Activated CD8-positive, alpha-beta memory T cell treated with anti-CD3 and anti-CD28 coated beads, Interleukin-2, amount 10 ng/mL, durations not matched to agents 7 days and 5 days (primary cell): ENCODE results near the gene CHST11. TPM values are rescaled to one million over a fixed set of nuclear protein-coding genes. Genes with fewer than 3 reads are reported as not detected.
"Not testable (repeated sequence)": the region's sequence is repeated elsewhere in the genome, so short reads cannot be mapped to it uniquely, and the experiment has no call there.

ENCODE experiments used
- ATAC-seq: fragments of 150-1000 bp; cut with Tn5 transposase; one replicate; pipeline ENCODE4 v1.10.0; 2021; ENCODE audit warnings: moderate library complexity
- CTCF ChIA-PET: fragments of 350-600 bp; sonication (Branson Sonifier 250); formaldehyde crosslinking; loops from one replicate; lab custom pipeline; 2021; ENCODE audit warnings: antibody characterized with exemption; lab: Charles Lee
- DNase-seq: peaks from one replicate; pipeline ENCODE4 v3.0.0-alpha.2; 2020
- H3K27ac Mint-ChIP-seq: one replicate; pipeline ENCODE4 v1.8.0; 2021; ENCODE audit warnings: mild to moderate bottlenecking, mixed read lengths
- H3K27me3 Mint-ChIP-seq: one replicate; pipeline ENCODE4 v1.8.0; 2021; ENCODE audit warnings: mixed read lengths
- H3K36me3 Mint-ChIP-seq: one replicate; pipeline ENCODE4 v1.8.0; 2021; ENCODE audit warnings: mild to moderate bottlenecking, mixed read lengths
- H3K4me1 Mint-ChIP-seq: one replicate; pipeline ENCODE4 v1.8.0; 2021; ENCODE audit warnings: mixed read lengths
- H3K4me3 Mint-ChIP-seq: one replicate; pipeline ENCODE4 v1.8.0; 2021; ENCODE audit warnings: mild to moderate bottlenecking, moderate library complexity, mixed read lengths
- H3K9me3 Mint-ChIP-seq: one replicate; pipeline ENCODE4 v1.8.0; 2022; ENCODE audit warnings: low read depth, mixed read lengths
- total RNA-seq, 2 experiments: library from RNA; stranded (reverse); gene quantifications; one replicate each; pipeline ENCODE4 v1.2.3, GENCODE V29; 2021

The CHST11 gene
- total RNA-seq, 2 experiments from 2014 or later: 123 to 141 TPM

DNA sequence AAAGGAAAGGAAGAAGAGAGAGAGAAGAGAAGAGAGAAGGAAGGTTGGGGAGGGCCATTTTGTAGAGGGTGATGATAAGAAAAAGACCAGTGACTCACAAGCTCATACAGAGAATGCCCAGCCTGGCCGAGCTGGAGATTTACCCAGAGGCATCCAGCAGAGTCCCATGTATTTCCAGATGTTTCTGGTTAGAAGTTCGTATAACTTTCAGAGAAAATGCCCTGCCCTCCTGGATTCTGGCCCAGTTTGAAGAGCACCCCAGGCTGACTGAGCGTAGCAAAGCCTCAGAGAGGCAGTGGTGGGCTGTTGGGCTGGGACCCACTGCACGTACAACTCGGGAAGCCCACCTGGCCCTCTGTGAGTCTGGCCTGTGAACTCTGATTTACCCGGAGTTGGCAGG is 279.6 kb downstream of the CHST11 start:
- peaks cover 80% of the 10 kb centered on the region for H3K4me1 Mint-ChIP-seq
- no peak for ATAC-seq
- DNase-seq: no peak
- no peaks in the 10 kb centered on the region for H3K9me3 Mint-ChIP-seq
- H3K4me3 Mint-ChIP-seq: no peak overlapping the region
- H3K36me3 Mint-ChIP-seq: peaks cover 3% of the 10 kb centered on the region
- no peaks in the 10 kb centered on the region for H3K27me3 Mint-ChIP-seq
- CTCF ChIA-PET: interaction anchor here (2.8 kb wide), 1 partner anchor 355 kb away, joined by 9 read pairs; no protein-coding TSS in a partner anchor
- H3K27ac Mint-ChIP-seq: peak overlapping the region; percentile 63

DNA sequence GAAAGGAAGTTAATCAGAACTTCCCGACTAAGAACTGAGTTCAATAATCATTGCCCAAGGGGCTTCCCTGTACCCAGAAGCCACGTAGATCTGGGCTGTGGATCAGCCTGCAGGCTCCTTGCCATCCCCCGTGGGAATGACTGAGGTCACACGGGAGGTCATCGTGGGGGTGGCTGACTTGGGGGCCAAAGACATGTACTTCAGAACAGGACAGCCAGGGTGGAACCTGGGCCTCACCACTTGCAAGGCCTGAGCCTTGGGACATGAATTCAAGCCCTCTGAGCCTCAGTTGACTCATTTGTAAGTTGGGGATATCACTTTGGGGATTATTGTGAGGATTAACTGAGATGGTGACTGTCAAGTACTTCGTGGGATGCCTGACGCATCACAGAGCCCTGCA is 280.4 kb downstream of the CHST11 start:
- ATAC-seq: no peak
- H3K9me3 Mint-ChIP-seq: no peaks in the 10 kb centered on the region

DNA sequence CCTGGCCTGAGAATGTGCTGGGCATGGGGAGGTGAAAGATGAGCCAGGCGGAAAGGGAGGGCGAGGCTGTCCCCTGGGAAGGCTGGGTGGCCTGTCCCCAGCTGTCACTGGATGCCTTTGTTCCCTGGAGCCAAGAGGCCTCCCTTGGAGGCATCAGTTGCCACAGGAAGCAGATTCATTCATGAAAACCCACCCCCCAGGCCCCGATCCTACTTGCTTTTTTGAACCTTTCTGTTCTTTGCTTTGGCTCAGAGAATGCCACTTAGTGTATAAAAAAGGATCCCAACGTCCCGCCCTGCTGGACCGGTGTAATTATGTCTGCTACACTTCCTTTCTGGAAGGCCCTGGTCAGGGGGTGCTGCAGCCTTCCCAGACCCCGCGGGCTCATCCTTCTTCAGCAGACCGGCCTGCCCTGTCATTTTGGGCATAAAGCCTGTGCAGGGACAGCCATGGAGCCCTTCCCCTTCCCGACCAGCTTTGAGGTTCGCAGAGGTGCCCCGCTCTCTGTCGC is 281.1 kb downstream of the CHST11 start:
- CTCF ChIA-PET: interaction anchor here (0.6 kb wide), 1 partner anchor 13 kb away, joined by 4 read pairs; no protein-coding TSS in a partner anchor
- Mint-ChIP-seq H3K27ac (peak overlapping the region; percentile 59), H3K36me3 (peaks cover 3% of the 10 kb centered on the region), H3K4me1 (peaks cover 85% of the 10 kb centered on the region), H3K4me3 (no peak overlapping the region), H3K9me3 (no peaks in the 10 kb centered on the region), H3K27me3 (no peaks in the 10 kb centered on the region)
- DNase-seq (no peak), ATAC-seq (no peak)

More for the DNA sequence above, 280.4 kb downstream of the CHST11 start:
- H3K36me3 Mint-ChIP-seq: peaks cover 3% of the 10 kb centered on the region
- H3K4me1 Mint-ChIP-seq: peaks cover 84% of the 10 kb centered on the region
- CTCF ChIA-PET: no interaction called here
- no peak overlapping the region for H3K27ac Mint-ChIP-seq
- no peak overlapping the region for H3K4me3 Mint-ChIP-seq
- H3K27me3 Mint-ChIP-seq: no peaks in the 10 kb centered on the region
- no peak for DNase-seq

DNA sequence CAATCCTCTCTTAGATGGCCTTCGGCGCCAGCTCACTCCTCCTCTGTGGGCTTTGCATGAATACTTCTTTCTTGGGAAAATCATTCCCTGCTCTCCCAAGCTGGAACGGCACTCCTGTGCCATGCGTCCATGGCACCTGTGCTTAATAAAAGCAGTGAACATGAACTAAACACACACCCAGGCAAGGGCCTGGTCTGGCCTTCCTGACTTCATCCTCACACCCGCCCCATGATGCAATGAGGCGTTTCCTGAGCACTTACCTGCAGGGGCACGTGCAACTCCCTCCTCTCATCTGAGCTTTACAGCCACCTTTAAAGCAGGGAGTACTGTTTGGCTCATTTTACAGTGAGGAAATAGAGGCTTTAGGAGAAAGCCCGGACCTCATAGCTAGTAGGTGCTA is 281.6 kb downstream of the CHST11 start:
- CTCF ChIA-PET: interaction anchor here (0.6 to 2.6 kb wide), 3 partner anchors 12 to 356 kb away, joined by 3 to 8 read pairs (median 4); no protein-coding TSS in a partner anchor
- ATAC-seq: no peak
- H3K4me1 Mint-ChIP-seq: peaks cover 82% of the 10 kb centered on the region
- H3K9me3 Mint-ChIP-seq: no peaks in the 10 kb centered on the region
- H3K27me3 Mint-ChIP-seq: no peaks in the 10 kb centered on the region
- H3K4me3 Mint-ChIP-seq: no peak overlapping the region
- H3K27ac Mint-ChIP-seq: peak overlapping the region; percentile 33
- DNase-seq: no peak
- peaks cover 5% of the 10 kb centered on the region for H3K36me3 Mint-ChIP-seq

DNA sequence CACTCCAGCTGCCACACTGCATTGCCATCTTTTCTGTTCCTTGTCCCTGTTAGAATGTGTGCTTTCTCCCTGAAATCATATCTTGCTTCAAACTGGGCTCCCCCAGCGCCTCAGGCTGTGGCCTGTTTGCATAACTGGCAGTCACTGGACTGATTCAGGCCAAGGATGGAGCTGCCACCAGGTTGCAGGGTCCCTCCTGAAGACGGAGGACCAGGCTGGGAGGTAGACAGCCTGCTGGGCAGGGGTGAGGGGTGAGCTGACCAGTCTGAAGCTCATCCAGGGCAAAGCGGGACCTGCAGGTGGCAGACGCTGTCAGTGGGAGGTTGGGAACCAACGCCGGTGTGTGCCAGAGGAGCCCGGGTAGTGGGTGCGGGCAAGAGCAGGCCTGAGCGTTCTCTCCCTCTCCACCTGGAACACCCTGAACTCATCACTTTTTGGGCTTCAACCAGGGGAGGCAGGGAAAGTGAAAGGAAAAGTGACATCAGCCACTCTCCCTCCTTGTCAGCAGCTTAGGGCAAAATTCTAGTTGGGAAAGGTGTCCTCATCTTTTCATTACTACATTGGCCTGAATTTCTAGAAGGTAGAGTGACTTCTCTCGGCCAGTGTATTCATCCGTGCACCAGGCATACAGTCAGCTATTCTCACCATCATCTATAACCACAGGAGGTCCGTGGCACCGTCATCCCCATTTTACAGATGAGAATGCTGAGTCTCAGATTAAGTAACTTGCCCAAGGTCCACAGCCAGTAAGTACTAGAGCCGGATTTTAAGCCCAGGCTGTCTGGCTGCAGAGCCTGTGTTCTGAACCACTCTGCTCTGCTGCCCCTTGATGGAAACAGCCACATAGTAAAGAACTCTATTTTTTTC is 282.3 kb downstream of the CHST11 start:
- peaks cover 9% of the 10 kb centered on the region for H3K36me3 Mint-ChIP-seq
- ATAC-seq: no peak
- peak overlapping the region; percentile 62 for H3K27ac Mint-ChIP-seq
- CTCF ChIA-PET: interaction anchor here (0.8 to 2.6 kb wide), 4 partner anchors 52 to 357 kb away, joined by 3 to 8 read pairs (median 4); no protein-coding TSS in a partner anchor
- H3K4me1 Mint-ChIP-seq: peaks cover 81% of the 10 kb centered on the region
- no peaks in the 10 kb centered on the region for H3K9me3 Mint-ChIP-seq
- DNase-seq: no peak
- H3K27me3 Mint-ChIP-seq: no peaks in the 10 kb centered on the region
- H3K4me3 Mint-ChIP-seq: peak overlapping the region; percentile 16

DNA sequence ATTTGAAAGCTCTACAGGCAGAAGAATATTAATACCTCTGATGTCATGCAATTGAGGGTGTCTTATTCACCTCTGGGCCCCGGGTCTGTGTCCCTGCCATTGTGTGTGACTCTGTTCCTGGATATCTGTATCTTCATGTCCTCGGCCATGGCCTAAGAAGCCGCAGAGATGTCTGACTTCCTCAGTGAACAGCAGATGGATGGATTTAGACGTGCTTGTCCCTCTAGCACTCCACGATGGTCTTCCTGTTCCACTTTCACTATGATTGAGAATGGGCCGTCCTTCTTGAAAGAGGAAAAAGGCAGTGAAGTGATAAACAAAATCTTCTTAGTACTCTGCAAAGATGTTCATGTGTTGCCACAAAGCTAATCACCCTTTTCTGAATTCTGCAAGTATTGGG is 283.9 kb downstream of the CHST11 start:
- Mint-ChIP-seq H3K36me3 (peaks cover 15% of the 10 kb centered on the region), H3K9me3 (no peaks in the 10 kb centered on the region), H3K4me1 (peaks cover 76% of the 10 kb centered on the region), H3K27ac (peak overlapping the region; percentile 84), H3K27me3 (no peaks in the 10 kb centered on the region), H3K4me3 (peak overlapping the region; percentile 62)
- DNase-seq (peak; percentile 66), ATAC-seq (peak; percentile 79)
- CTCF ChIA-PET: interaction anchor here (1.1 to 2.6 kb wide), 4 partner anchors 24 to 359 kb away, joined by 3 to 8 read pairs (median 4); no protein-coding TSS in a partner anchor

DNA sequence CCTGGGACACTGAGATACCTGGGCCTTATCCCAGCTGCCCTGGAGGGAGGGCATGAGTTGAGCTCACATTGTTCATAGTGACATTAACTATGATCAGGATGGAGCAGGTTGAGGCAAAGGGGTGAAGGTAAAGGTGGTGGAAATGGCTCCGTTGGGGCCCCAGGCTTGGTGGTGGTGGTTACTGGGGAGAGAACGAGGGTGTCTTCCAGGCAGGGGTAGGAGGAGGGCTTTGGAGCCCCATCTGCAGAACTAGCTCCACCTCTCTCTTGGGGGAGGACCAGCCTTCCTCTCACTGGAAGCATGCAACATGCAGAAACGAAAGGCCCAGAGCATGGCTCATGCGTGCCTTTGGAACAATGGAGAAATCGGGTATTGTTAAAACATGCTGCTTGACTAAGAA is 284.3 kb downstream of the CHST11 start:
- Mint-ChIP-seq H3K27me3 (no peaks in the 10 kb centered on the region), H3K4me1 (peaks cover 72% of the 10 kb centered on the region), H3K9me3 (no peaks in the 10 kb centered on the region), H3K27ac (peak overlapping the region; percentile 84), H3K36me3 (peaks cover 15% of the 10 kb centered on the region), H3K4me3 (peak overlapping the region; percentile 62)
- DNase-seq (peak; percentile 58), ATAC-seq (peak; percentile 69)
- CTCF ChIA-PET: interaction anchor here (1.1 to 2.6 kb wide), 4 partner anchors 24 to 359 kb away, joined by 3 to 8 read pairs (median 4); no protein-coding TSS in a partner anchor

DNA sequence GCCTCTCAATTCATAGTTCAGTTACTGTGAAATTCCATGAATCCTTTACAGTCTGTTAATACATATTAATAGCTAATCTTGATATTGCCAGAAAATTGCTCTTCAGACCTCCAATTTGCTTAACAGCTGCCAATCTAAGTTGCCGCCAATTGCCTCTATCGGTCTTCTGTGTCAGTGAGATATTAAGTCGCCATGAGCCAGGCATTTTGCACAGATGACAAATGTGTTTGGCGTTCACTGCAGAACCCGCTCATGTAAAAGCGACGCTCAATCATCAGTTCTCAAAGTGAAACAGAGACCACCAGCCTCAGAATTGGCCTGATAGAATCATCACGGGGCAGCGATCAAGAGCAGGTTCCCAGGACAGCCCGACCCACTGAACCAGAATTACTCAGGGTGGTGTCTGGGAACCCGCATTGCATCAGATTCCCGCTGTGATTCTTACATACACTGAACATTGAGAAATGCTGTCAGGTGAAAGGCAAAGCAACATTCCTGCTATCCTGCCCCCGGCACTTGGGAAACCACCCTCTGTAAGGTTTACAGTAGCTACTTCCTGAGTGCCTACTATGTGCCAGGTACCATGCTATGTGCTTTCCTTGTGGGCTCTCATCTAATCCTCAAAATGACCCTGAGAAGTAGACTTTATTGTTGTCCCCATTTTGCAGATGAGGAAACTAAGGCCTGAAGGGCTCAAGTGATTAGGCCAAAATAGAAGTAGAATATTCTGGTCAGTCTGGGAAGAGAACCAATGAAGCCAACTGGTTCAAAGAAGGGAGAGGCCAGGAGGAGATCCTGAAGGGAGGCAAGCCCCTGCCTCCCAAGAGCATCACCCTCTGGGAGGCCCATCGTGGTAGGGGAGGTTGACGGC is 285.0 kb downstream of the CHST11 start:
- ATAC-seq: no peak
- peaks cover 15% of the 10 kb centered on the region for H3K36me3 Mint-ChIP-seq
- peaks cover 69% of the 10 kb centered on the region for H3K4me1 Mint-ChIP-seq
- peak overlapping the region; percentile 84 for H3K27ac Mint-ChIP-seq
- CTCF ChIA-PET: interaction anchor here (1.1 kb wide), 1 partner anchor 43 kb away, joined by 3 read pairs; no protein-coding TSS in a partner anchor
- no peaks in the 10 kb centered on the region for H3K9me3 Mint-ChIP-seq
- DNase-seq: no peak
- H3K27me3 Mint-ChIP-seq: no peaks in the 10 kb centered on the region
- no peak overlapping the region for H3K4me3 Mint-ChIP-seq

DNA sequence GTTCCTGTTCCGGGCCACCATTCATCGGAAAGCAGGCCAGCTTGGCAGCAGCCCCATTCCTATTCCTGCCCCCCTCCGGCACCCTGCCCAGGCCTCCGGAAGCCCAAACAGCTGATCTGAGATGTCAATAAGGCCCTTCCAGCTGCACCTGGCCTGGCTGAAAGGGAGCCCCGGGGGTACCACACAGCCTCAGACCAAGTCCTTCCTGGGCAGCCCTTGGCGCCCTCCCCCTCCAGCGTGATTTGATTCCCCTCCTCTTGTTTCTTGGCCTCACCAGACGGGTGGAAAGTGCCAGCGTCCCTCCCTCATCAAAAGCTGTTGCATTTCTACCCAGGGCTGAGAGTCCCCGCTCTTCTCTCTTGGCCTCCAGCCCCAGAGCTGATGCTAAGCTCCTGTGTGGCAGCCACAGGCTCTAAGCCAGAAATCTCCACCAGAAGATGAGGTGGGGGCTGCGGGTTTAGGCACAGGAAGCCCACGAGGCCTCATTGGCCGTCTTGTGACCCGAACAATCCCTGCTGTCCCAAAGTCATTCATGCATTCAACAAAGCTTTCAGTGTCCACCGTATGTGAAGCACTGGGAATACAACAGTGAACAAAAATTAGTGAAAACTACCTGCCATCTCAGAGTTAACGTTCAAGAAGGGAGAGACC is 285.9 kb downstream of the CHST11 start:
- CTCF ChIA-PET: no interaction called here
- Mint-ChIP-seq H3K27me3 (no peaks in the 10 kb centered on the region), H3K9me3 (no peaks in the 10 kb centered on the region), H3K4me1 (peaks cover 66% of the 10 kb centered on the region), H3K36me3 (peaks cover 15% of the 10 kb centered on the region), H3K27ac (no peak overlapping the region), H3K4me3 (no peak overlapping the region)
- ATAC-seq: no peak
- no peak for DNase-seq

DNA sequence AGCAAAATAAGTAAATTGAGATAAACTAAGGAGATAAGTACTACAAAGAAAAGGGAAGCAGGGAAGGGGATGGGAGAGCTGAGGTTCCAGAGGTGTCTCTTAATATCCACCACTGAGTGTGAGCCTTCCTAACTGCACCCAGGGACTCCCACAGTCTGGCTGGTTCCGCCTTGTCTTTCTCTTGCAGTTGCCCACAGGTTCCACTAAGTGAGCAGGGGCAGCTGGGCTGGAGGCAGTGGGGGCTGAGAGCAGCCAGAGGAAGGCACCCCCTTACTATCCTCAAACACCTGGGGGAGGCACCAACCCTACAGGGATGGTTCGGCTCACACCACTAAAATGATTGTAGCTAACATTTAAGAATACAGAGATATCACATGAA is 286.4 kb downstream of the CHST11 start:
- Mint-ChIP-seq H3K36me3 (peaks cover 15% of the 10 kb centered on the region), H3K4me1 (peaks cover 64% of the 10 kb centered on the region), H3K27me3 (no peaks in the 10 kb centered on the region), H3K27ac (no peak overlapping the region), H3K9me3 (no peaks in the 10 kb centered on the region), H3K4me3 (no peak overlapping the region)
- ATAC-seq (no peak), DNase-seq (no peak)
- CTCF ChIA-PET: no interaction called here

DNA sequence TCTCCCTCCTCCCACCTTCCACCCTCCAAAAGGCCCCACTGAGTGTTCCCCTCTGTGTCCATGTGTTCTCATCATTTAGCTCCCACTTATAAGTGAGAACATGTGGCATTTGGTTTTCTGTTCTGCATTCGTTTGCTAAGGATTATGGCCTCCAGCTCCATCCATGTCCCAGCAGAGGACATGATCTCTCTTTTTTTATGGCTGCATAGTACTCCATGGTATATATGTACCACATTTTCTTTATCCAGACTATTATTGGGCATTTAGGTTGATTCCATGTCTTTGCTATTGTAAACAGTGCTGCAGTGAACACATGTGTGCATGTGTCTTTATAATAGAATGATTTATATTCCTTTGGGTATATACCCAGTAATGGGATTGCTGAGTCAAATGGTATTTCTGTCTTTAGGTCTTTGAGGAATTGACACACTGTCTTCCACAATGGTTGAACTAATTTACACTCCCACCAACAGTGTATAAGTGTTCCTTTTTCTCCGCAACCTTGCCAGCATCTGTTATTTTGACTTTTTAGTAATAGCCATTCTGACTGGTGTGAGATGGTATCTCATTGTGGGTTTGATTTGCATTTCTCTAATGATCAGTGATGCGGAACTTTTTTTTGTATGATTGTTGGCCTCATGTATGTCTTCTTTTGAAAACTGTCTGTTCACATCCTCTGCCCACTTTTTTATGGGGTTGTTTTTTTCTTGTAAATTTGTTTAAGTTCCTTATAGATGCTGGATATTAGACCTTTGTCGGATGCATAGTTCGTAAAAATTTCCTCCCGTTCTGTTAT is 287.2 kb downstream of the CHST11 start:
- CTCF ChIA-PET, ATAC-seq: not testable (repeated sequence)

More for the DNA sequence above, 287.2 kb downstream of the CHST11 start:
- H3K9me3 Mint-ChIP-seq, H3K4me3 Mint-ChIP-seq, H3K27ac Mint-ChIP-seq, DNase-seq, H3K27me3 Mint-ChIP-seq: not testable (repeated sequence)
- Mint-ChIP-seq H3K4me1 (peaks cover 58% of the 10 kb centered on the region), H3K36me3 (peaks cover 15% of the 10 kb centered on the region)
